GM23338 (cell line): ENCODE measurements around the gene TERB2. TPM values are rescaled to one million over a fixed set of nuclear protein-coding genes. Genes with fewer than 3 reads are reported as not detected.

Experiments
- ATAC-seq: fragments of 200-7000 bp; cut with Tn5 transposase; 3 replicates; pipeline ENCODE4 v1.9.1; 2020
- DNase-seq: peaks from one replicate; pipeline ENCODE4 v3.0.0-alpha.2; 2015; ENCODE audit warnings: low spot score
- H2AFZ ChIP-seq: fragments of 200-600 bp; sonication (generic); 2 replicates; pipeline ENCODE4 v1.8.0; 2016; ENCODE audit warnings: antibody characterized with exemption, mild to moderate bottlenecking, moderate library complexity
- H3F3A ChIP-seq: fragments of 200-600 bp; sonication (generic); replicated peaks from 2 replicates; pipeline ENCODE4 v1.8.0; 2017; ENCODE audit warnings: antibody characterized with exemption, mixed run types, low read depth
- H3K27ac ChIP-seq: fragments of 200-600 bp; sonication (generic); 2 replicates; pipeline ENCODE4 v1.6.1; 2016; ENCODE audit warnings: low read depth
- H3K27me3 ChIP-seq: fragments of 200-600 bp; sonication (generic); 2 replicates; pipeline ENCODE4 v1.8.0; 2016; ENCODE audit warnings: mild to moderate bottlenecking, mixed run types, moderate library complexity; ENCODE audit not compliant: insufficient read depth
- H3K36me3 ChIP-seq: fragments of 200-600 bp; sonication (generic); 2 replicates; pipeline ENCODE4 v1.8.0; 2016; ENCODE audit warnings: mild to moderate bottlenecking; ENCODE audit not compliant: insufficient read depth
- H3K4me1 ChIP-seq: fragments of 200-600 bp; sonication (generic); 2 replicates; pipeline ENCODE4 v1.8.0; 2016; ENCODE audit warnings: mild to moderate bottlenecking, moderate library complexity; ENCODE audit not compliant: insufficient read depth
- H3K4me2 ChIP-seq: fragments of 200-600 bp; sonication (generic); 2 replicates; pipeline ENCODE4 v1.7.1; 2017; ENCODE audit warnings: mixed run types
- H3K4me3 ChIP-seq: fragments of 200-600 bp; sonication (generic); 2 replicates; pipeline ENCODE4 v1.6.1; 2016; ENCODE audit warnings: mixed run types
- H3K79me2 ChIP-seq: fragments of 200-600 bp; sonication (generic); replicated peaks from 2 replicates; pipeline ENCODE4 v1.8.0; 2017; ENCODE audit warnings: mild to moderate bottlenecking; ENCODE audit not compliant: insufficient read depth
- H3K9me2 ChIP-seq: fragments of 200-600 bp; sonication (generic); 2 replicates; pipeline ENCODE4 v1.8.0; 2017; ENCODE audit not compliant: insufficient read depth
- H4K20me1 ChIP-seq: fragments of 200-600 bp; sonication (generic); replicated peaks from 2 replicates; pipeline ENCODE4 v1.8.0; 2017; ENCODE audit warnings: mild to moderate bottlenecking; ENCODE audit not compliant: insufficient read depth
- H3K27ac Mint-ChIP-seq: 2 replicates; pipeline ENCODE4 v1.8.0; 2020; ENCODE audit warnings: inconsistent platforms, mild to moderate bottlenecking, moderate library complexity, mixed read lengths
- H3K27me3 Mint-ChIP-seq: 3 replicates; pipeline ENCODE4 v1.8.0; 2022; ENCODE audit warnings: low read depth, mild to moderate bottlenecking, moderate library complexity, mixed read lengths, inconsistent platforms; ENCODE audit not compliant: insufficient read depth, poor library complexity
- H3K36me3 Mint-ChIP-seq: 3 replicates; pipeline ENCODE4 v1.8.0; 2021; ENCODE audit warnings: low read depth, mild to moderate bottlenecking, inconsistent platforms, moderate library complexity, mixed read lengths
- H3K4me1 Mint-ChIP-seq: 3 replicates; pipeline ENCODE4 v1.8.0; 2020; ENCODE audit warnings: mild to moderate bottlenecking, inconsistent platforms, mixed read lengths
- H3K4me3 Mint-ChIP-seq: 3 replicates; pipeline ENCODE4 v1.8.0; 2021; ENCODE audit warnings: moderate library complexity, mild to moderate bottlenecking, inconsistent platforms, mixed read lengths
- H3K9me3 Mint-ChIP-seq: 3 replicates; pipeline ENCODE4 v1.8.0; 2020; ENCODE audit warnings: moderate library complexity, mild to moderate bottlenecking, inconsistent platforms, mixed read lengths
- ETS1 ChIP-seq: IDR thresholded peaks from 2 replicates; pipeline ENCODE4 v1.6.1; 2016; ENCODE audit warnings: antibody characterized with exemption
- EZH2phosphoT487 ChIP-seq: fragments of 200-600 bp; sonication (generic); IDR thresholded peaks from one replicate; pipeline ENCODE4 v1.8.1; 2018; ENCODE audit warnings: antibody characterized with exemption; ENCODE audit not compliant: unreplicated experiment
- NANOG ChIP-seq: IDR thresholded peaks from 2 replicates; pipeline ENCODE4 v1.6.1; 2016; ENCODE audit warnings: antibody characterized with exemption, borderline replicate concordance
- POLR2AphosphoS5 ChIP-seq: IDR thresholded peaks from 2 replicates; pipeline ENCODE4 v1.6.1; 2016; ENCODE audit warnings: antibody characterized with exemption, low read depth
- STAT1 ChIP-seq: IDR thresholded peaks from one replicate; pipeline ENCODE4 v1.6.1; 2016; ENCODE audit warnings: antibody characterized with exemption; ENCODE audit not compliant: unreplicated experiment
- ZNF114 ChIP-seq: fragments of 250-450 bp; sonication (Bioruptor Pico); IDR thresholded peaks from 2 replicates; pipeline ENCODE4 v1.5.0; 2020; ENCODE audit warnings: mild to moderate bottlenecking, moderate library complexity
- ZNF462 ChIP-seq: fragments of 250-450 bp; sonication (Bioruptor Pico); IDR thresholded peaks from 2 replicates; pipeline ENCODE4 v1.5.0; 2020; ENCODE audit warnings: mild to moderate bottlenecking, moderate library complexity
- polyA plus RNA-seq: library from polyadenylated mRNA; unstranded; fragments of >200 nt; fragmentation: Nextera tagmentation; extraction: Ambion mirVana; gene quantifications from 2 replicates; pipeline ENCODE4 v1.2.1, GENCODE V29; 2016
- total RNA-seq: library from RNA; depleted of rRNA; stranded (reverse); fragments of >200 nt; shearing (Covaris generic); gene quantifications from 2 replicates; pipeline ENCODE4 v1.2.3, GENCODE V29; 2014

TERB2 gene
- total and polyA plus RNA-seq, 2 experiments from 2014 or later, result not detected

DNA sequence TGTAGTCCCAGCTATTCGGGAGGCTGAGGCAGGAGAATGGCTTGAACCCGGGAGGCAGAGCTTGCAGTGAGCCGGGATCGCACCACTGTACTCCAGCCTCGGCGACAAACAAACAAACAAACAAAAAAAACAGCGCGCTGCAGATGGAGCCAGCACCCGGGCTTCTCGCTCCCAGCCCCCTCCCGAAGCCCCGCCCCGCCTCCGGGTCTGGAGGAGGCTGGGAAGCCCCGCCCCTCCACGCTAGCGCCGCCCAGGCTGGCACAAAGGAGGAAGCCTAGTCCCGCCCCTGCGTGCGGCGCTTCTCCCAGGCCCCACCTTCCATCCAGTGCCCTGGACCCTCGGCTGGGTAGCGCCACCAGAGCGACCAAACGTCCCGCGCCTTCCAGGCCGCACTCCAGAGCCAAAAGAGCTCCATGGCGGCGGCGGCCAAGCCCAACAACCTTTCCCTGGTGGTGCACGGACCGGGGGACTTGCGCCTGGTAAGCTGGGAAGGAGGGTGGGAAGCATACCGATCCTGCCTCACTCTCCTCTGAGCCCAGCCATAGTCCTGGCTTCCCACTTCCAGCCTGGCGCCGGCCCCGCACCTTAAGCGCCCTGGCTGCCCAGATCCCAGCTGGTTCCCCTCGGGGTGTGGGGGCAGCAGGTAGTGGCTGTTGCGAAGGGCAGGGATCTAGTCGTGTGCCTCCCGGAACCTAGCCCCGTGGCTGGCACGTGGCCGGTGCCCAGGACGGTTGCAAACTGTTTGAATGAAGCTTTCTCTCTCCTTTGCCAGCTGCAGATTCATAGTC is 66.6 kb downstream of the TERB2 start, which contains the start of gene SORD:
TSS of gene SORD (plus strand) at position 325 of the 788 bp plus-strand sequence. CDS start at position 414, 89 bp downstream.
- H3K36me3 Mint-ChIP-seq, result peaks cover 24% of the 10 kb centered on the region

DNA sequence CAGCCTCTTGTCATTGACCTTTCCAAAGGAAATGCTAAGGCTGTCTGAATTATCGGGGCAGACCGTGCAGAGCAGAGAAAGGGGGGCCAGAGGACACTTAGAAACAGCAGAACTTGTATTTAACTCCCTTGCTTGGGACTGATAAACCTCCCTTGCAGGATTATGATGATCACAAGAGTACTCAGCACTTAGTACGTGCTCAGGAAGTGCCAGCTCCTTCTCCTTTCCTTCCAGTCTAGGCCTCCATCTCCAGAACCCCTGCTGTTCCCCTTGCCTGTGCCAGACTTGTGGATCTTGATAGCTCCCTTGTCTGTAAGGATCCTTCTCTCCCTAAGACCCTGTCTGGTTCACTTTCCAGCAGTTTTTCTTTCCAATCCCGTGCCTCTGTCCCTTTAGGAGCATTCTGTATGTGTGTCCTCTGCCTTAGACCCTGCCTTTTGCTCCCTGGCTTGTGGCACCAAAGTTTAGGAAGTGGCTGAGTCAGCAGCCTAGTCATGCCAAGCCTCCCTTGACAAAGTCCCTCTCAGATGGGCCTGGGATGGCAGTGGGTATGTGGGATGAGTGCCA is 67.3 kb downstream of the TERB2 start:
- Histone ChIP-seq H3K36me3 (peaks cover under 1% of the 10 kb centered on the region; the same call in 1 of the 2 replicates), H3K4me1 (peaks cover 8% of the 10 kb centered on the region), H4K20me1 (peaks cover 7% of the 10 kb centered on the region; the same call in 1 of the 2 replicates), H3K79me2 (peaks cover 35% of the 10 kb centered on the region), H3F3A (no peaks in the 10 kb centered on the region), H2AFZ (peak overlapping the region; percentile 83), H3K27ac (no peak overlapping the region), H3K27me3 (no peaks in the 10 kb centered on the region), H3K4me3 (peak overlapping the region; percentile 89), H3K4me2 (peak overlapping the region; percentile 94), H3K9me2 (no peaks in the 10 kb centered on the region)
- peaks cover 14% of the 10 kb centered on the region for H3K27me3 Mint-ChIP-seq
- H3K4me1 Mint-ChIP-seq, result peaks cover 18% of the 10 kb centered on the region
- H3K36me3 Mint-ChIP-seq, result peaks cover 31% of the 10 kb centered on the region
- DNase-seq (peak; percentile 35), ATAC-seq (peak; percentile 2; the same call in 2 of the 3 replicates)
- H3K27ac Mint-ChIP-seq, result peak overlapping the region; percentile 80; the same call in 1 of the 2 replicates
- peak overlapping the region; percentile 88 for H3K4me3 Mint-ChIP-seq
- peaks cover 14% of the 10 kb centered on the region for H3K9me3 Mint-ChIP-seq
- TF ChIP-seq ZNF114 (CRISPR knock-in tag) (no peak), ZNF462 (CRISPR knock-in tag) (no peak), STAT1 (no peak), ETS1 (no peak), NANOG (no peak), EZH2phosphoT487 (no peak)

More for the DNA sequence above, 66.6 kb downstream of the TERB2 start, which contains the start of gene SORD:
- H3K4me2 ChIP-seq, result peak within 1 kb of the TSS; percentile 94
- H3K27ac ChIP-seq, result no peak within 1 kb of the TSS; the same call in 1 of the 2 replicates
- Mint-ChIP-seq H3K9me3 (peaks cover 10% of the 10 kb centered on the region; the same call in 2 of the 3 replicates), H3K27me3 (peaks cover 15% of the 10 kb centered on the region), H3K27ac (peak within 1 kb of the TSS; percentile 87; the same call in 1 of the 2 replicates), H3K4me1 (peaks cover 18% of the 10 kb centered on the region), H3K4me3 (peak within 1 kb of the TSS; percentile 88)
- peak; percentile 96 for TF ChIP-seq POLR2AphosphoS5
- TF ChIP-seq ETS1, result no peak
- H3K4me3 ChIP-seq, result peak within 1 kb of the TSS; percentile 89
- ATAC-seq, result peak; percentile 97
- DNase-seq, result peak; percentile 98
- no peaks in the 10 kb centered on the region for H3F3A ChIP-seq
- H3K79me2 ChIP-seq, result peaks cover 35% of the 10 kb centered on the region
- H2AFZ ChIP-seq, result peak within 1 kb of the TSS; percentile 99
- no peaks in the 10 kb centered on the region for H3K36me3 ChIP-seq
- H3K9me2 ChIP-seq, result no peaks in the 10 kb centered on the region
- H4K20me1 ChIP-seq, result peaks cover 7% of the 10 kb centered on the region; the same call in 1 of the 2 replicates
- H3K27me3 ChIP-seq, result no peaks in the 10 kb centered on the region
- H3K4me1 ChIP-seq, result peaks cover 8% of the 10 kb centered on the region
